Parathyroid adenoma (tissue), 2 donors: Measurements from ENCODE around the gene ATXN2L.

Experiments
- H2AFZ ChIP-seq: fragments of 300-600 bp; sonication (generic); one replicate; pipeline ENCODE4 v1.7.0; 2017; ENCODE audit warnings: antibody characterized with exemption, mild to moderate bottlenecking
- H3K27ac ChIP-seq: fragments of 300-600 bp; sonication (generic); one replicate; pipeline ENCODE4 v1.7.0; 2017
- H3K27me3 ChIP-seq: fragments of 300-600 bp; sonication (generic); one replicate; pipeline ENCODE4 v1.7.0; 2017; ENCODE audit warnings: low read length; ENCODE audit not compliant: control insufficient read depth, insufficient read depth
- H3K36me3 ChIP-seq: fragments of 300-600 bp; sonication (generic); one replicate; pipeline ENCODE4 v1.7.0; 2017; ENCODE audit warnings: low read length; ENCODE audit not compliant: control insufficient read depth, insufficient read depth
- H3K4me1 ChIP-seq: fragments of 300-600 bp; sonication (generic); one replicate; pipeline ENCODE4 v1.7.0; 2017; ENCODE audit warnings: control low read depth
- H3K4me2 ChIP-seq: fragments of 300-600 bp; sonication (generic); one replicate; pipeline ENCODE4 v1.7.0; 2017; ENCODE audit warnings: low read length
- H3K4me3 ChIP-seq: fragments of 300-600 bp; sonication (generic); one replicate; pipeline ENCODE4 v1.7.0; 2017; ENCODE audit warnings: low read depth, low read length
- H3K79me2 ChIP-seq: fragments of 300-600 bp; sonication (generic); one replicate; pipeline ENCODE4 v1.7.0; 2017; ENCODE audit warnings: control low read depth
- H3K9ac ChIP-seq: fragments of 300-600 bp; sonication (generic); one replicate; pipeline ENCODE4 v1.7.0; 2017; ENCODE audit warnings: mild to moderate bottlenecking
- H3K9me3 ChIP-seq: fragments of 300-600 bp; sonication (generic); one replicate; pipeline ENCODE4 v1.7.0; 2017; ENCODE audit warnings: low read length; ENCODE audit not compliant: control insufficient read depth
- TF ChIP-seq, protein P1 (sequence below): fragments of 300-600 bp; sonication (generic); IDR thresholded peaks from one replicate; pipeline ENCODE4 v1.7.0; 2017; ENCODE audit warnings: antibody characterized with exemption, mild to moderate bottlenecking
- donor health status: primary hyperparathyroidism.

The ATXN2L gene

DNA sequence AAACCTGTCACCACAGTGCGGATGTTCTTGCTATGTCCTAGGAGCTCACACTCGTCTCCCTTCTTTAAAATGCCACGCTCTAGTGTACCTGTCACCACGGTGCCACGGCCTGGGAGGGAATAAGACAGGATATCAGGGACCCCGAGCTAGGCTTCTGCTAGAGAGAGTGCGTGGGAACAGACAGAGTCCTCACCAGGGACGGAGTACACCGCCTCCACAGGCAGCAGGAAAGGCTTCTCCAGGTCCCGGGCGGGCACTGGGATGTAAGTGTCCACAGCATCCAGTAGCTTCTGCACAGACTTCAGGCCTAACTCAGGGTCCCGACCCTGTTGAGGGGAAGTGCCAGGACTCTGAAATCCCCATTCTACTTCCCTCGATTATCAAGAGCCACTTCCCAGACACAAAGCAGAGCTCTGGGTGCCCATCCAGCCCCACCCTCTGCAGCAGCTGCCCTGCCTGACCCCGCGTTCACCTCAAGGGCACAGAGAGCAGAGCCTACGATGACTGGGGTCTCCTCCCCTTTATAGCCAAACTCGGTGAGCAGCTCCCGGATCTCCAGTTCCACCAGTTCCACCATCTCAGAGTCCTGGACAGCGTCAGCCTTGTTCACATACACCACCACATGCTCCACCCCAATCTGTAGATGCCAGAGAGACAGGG, 21.6 kb downstream of the ATXN2L start:
- peaks cover 12% of the 10 kb centered on the region for H3K79me2 ChIP-seq
- no peaks in the 10 kb centered on the region for H3K27me3 ChIP-seq
- peaks cover 12% of the 10 kb centered on the region for H3K4me1 ChIP-seq
- H3K36me3 ChIP-seq: no peaks in the 10 kb centered on the region
- H3K4me3 ChIP-seq: no peak overlapping the region
- no peak overlapping the region for H3K4me2 ChIP-seq
- TF ChIP-seq, protein P1, sequence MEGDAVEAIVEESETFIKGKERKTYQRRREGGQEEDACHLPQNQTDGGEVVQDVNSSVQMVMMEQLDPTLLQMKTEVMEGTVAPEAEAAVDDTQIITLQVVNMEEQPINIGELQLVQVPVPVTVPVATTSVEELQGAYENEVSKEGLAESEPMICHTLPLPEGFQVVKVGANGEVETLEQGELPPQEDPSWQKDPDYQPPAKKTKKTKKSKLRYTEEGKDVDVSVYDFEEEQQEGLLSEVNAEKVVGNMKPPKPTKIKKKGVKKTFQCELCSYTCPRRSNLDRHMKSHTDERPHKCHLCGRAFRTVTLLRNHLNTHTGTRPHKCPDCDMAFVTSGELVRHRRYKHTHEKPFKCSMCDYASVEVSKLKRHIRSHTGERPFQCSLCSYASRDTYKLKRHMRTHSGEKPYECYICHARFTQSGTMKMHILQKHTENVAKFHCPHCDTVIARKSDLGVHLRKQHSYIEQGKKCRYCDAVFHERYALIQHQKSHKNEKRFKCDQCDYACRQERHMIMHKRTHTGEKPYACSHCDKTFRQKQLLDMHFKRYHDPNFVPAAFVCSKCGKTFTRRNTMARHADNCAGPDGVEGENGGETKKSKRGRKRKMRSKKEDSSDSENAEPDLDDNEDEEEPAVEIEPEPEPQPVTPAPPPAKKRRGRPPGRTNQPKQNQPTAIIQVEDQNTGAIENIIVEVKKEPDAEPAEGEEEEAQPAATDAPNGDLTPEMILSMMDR: no peak
- H3K9me3 ChIP-seq: no peaks in the 10 kb centered on the region
- no peak overlapping the region for H3K27ac ChIP-seq
- H2AFZ ChIP-seq: no peak overlapping the region
- no peak overlapping the region for H3K9ac ChIP-seq

DNA sequence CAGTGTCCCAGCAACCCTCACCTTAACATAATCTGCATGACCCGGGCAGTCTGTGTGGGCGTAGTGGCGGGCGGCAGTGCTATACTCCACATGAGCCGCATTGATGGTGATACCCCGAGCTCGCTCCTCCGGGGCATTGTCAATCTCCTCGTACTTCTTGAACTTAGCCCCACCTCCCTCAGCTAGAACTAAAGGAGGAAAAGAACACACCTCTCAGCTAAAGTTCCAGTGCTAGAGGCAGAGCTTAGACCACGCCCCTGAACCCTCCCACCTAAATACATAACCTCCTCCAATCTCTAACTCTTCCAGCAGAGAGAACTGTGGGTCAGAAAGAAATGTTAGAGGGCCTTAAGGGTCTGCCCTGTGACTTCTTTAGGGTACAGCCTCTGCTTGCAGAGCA, 22.5 kb downstream of the ATXN2L start:
- Histone ChIP-seq H3K27me3 (no peaks in the 10 kb centered on the region), H3K27ac (no peak overlapping the region), H3K4me3 (peak overlapping the region; percentile 82), H3K9me3 (no peaks in the 10 kb centered on the region), H3K9ac (no peak overlapping the region), H3K79me2 (peaks cover 12% of the 10 kb centered on the region), H3K4me2 (peak overlapping the region; percentile 92), H2AFZ (peak overlapping the region; percentile 99), H3K36me3 (no peaks in the 10 kb centered on the region), H3K4me1 (peaks cover 12% of the 10 kb centered on the region)
- TF ChIP-seq, protein P1: no peak

DNA sequence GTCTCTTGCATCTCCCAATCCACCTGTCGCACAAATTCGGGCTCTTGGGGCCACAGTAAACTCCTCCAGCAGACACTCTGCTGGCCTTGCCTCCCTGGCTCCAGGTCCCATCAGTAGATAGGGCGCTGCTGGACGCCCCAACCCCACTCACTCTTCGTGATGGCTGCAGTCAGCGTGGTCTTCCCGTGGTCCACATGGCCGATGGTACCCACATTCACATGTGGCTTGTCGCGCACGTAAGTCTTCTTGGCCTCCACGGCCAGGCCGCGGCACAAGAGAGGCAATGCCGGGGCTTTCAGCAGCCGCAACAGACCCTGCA, 22.9 kb downstream of the ATXN2L start:
- peak overlapping the region; percentile 58 for H3K9ac ChIP-seq
- TF ChIP-seq, protein P1: no peak
- no peaks in the 10 kb centered on the region for H3K9me3 ChIP-seq
- H3K4me2 ChIP-seq: peak overlapping the region; percentile 92
- peaks cover 12% of the 10 kb centered on the region for H3K79me2 ChIP-seq
- H3K27ac ChIP-seq: peak overlapping the region; percentile 72
- H2AFZ ChIP-seq: peak overlapping the region; percentile 99
- no peaks in the 10 kb centered on the region for H3K36me3 ChIP-seq
- peak overlapping the region; percentile 82 for H3K4me3 ChIP-seq
- H3K27me3 ChIP-seq: no peaks in the 10 kb centered on the region
- peaks cover 12% of the 10 kb centered on the region for H3K4me1 ChIP-seq

DNA sequence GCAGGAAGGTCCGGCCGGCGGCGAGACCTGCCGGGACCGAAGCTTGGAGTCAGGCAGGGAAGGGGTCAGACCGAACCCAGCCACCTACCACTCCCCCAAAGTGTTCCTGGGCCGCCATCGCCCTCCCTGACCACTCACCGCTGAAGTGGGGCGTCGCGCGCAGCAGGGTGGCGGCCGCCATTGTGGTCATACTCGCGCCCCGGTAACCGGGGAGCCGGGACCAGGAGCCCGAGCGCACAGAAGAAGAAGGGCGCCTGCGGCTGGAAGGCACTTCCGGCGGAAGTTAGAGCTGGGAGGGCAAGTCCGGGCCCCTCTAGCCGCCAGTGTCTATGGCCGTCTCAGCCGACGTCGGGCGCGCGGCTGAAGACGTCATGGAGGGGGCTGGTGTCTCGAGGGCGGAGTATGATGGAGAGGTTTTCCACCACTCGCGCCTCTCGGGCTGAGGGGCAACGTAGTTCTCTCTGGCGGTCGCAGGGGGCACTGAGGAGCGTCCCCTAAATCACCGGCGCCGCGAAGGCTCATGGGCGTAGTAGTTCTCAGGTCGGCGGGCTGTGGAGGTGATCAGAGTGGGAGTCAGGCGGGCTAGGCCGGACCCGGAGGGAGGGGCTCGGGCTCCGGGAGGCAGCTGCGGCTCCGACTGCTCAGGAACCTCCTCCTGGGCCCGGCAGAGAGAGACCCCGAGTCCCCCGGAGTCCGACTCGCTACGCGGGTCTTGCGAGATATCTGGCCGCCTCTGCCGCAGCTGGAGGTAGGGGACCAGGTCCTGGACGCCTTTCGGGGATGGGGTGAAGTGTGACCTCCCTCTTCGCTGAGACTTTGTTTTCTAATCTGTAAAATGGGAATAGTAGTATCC, 23.5 kb downstream of the ATXN2L start, which contains the start of gene TUFM:
TUFM (minus strand) TSS at position 269 of the 853 bp plus-strand sequence; CDS start at position 190, 79 bp downstream.
- Histone ChIP-seq H3K4me3 (peak within 1 kb of the TSS; percentile 82), H3K9ac (peak within 1 kb of the TSS; percentile 84), H3K4me2 (peak within 1 kb of the TSS; percentile 96), H3K79me2 (peaks cover 12% of the 10 kb centered on the region), H3K27ac (peak within 1 kb of the TSS; percentile 79), H3K27me3 (no peaks in the 10 kb centered on the region), H3K4me1 (peaks cover 12% of the 10 kb centered on the region), H3K36me3 (no peaks in the 10 kb centered on the region), H3K9me3 (no peaks in the 10 kb centered on the region), H2AFZ (peak within 1 kb of the TSS; percentile 99)
- TF ChIP-seq, protein P1: peak; percentile 86
